Bronchial epithelial cell (primary cell): ENCODE measurements around the gene CREBL2. TPM values are rescaled to one million over a fixed set of nuclear protein-coding genes. Genes with fewer than 3 reads are reported as not detected.

Source experiments
- DNase-seq: peaks from one replicate; pipeline ENCODE4 v3.0.0-alpha.2; 2010; ENCODE audit warnings: low read depth
- FAIRE-seq: peaks from 2 replicates; lab custom pipeline; 2011; peaks lifted over from hg19 to GRCh38; lab: Jason Lieb, UNC
- H3K27me3 ChIP-seq: 2 replicates; pipeline ENCODE4 v1.5.1; 2011; ENCODE audit warnings: low read length; ENCODE audit not compliant: control insufficient read depth, insufficient read depth
- H3K36me3 ChIP-seq: 2 replicates; pipeline ENCODE4 v1.5.1; 2011; ENCODE audit warnings: low read length; ENCODE audit not compliant: control insufficient read depth, insufficient read depth
- H3K4me3 ChIP-seq: 2 replicates; pipeline ENCODE4 v1.5.1; 2011; ENCODE audit warnings: mild to moderate bottlenecking, low read depth, low read length, control low read depth
- CTCF ChIP-seq: IDR thresholded peaks from 2 replicates; pipeline ENCODE4 v1.5.1; 2011; ENCODE audit warnings: mild to moderate bottlenecking, moderate library complexity, low read length, control low read depth, inconsistent platforms; ENCODE audit not compliant: insufficient read depth, severe bottlenecking
- total RNA-seq: library from RNA; depleted of rRNA; stranded (reverse); fragments of >200 nt; gene quantifications from 2 replicates; pipeline ENCODE4 v1.2.1, GENCODE V29; 2014

Gene CREBL2
- total RNA-seq, 1 donor from 2014 or later = 17.9 TPM

GRCh38 chr12:12671850-12672660, 60.4 kb downstream of the CREBL2 start:
- Histone ChIP-seq H3K27me3 (no peaks in the 10 kb centered on the region), H3K36me3 (no peaks in the 10 kb centered on the region), H3K4me3 (no peak overlapping the region)
- FAIRE-seq (no peak), DNase-seq (peak; percentile 18)
- TF ChIP-seq CTCF = no peak

- TF ChIP-seq CTCF = no peak
- H3K27me3 ChIP-seq = no peaks in the 10 kb centered on the region
- no peak overlapping the region for H3K4me3 ChIP-seq
- FAIRE-seq (no peak), DNase-seq (peak; percentile 4)
- no peaks in the 10 kb centered on the region for H3K36me3 ChIP-seq
Observed at GRCh38 chr12:12673296-12673695, 61.6 kb downstream of the CREBL2 start.

GRCh38 chr12:12676605-12677004, 64.9 kb downstream of the CREBL2 start:
- Histone ChIP-seq H3K4me3 (no peak overlapping the region), H3K36me3 (no peaks in the 10 kb centered on the region), H3K27me3 (no peaks in the 10 kb centered on the region)
- DNase-seq = no peak
- no peak for TF ChIP-seq CTCF
- FAIRE-seq = no peak

- FAIRE-seq = no peak
- TF ChIP-seq CTCF = no peak
Observed at GRCh38 chr12:12681061-12681765, 69.5 kb downstream of the CREBL2 start.

GRCh38 chr12:12682284-12682683, 70.6 kb downstream of the CREBL2 start:
- no peak for FAIRE-seq
- Histone ChIP-seq H3K4me3 (no peak overlapping the region), H3K27me3 (no peaks in the 10 kb centered on the region), H3K36me3 (no peaks in the 10 kb centered on the region)
- no peak for TF ChIP-seq CTCF
- DNase-seq = no peak

More at GRCh38 chr12:12681061-12681765, 69.5 kb downstream of the CREBL2 start:
- H3K4me3 ChIP-seq = no peak overlapping the region
- H3K27me3 ChIP-seq = no peaks in the 10 kb centered on the region
- H3K36me3 ChIP-seq = no peaks in the 10 kb centered on the region
- DNase-seq = no peak
